NT2/D1 (cell line): ENCODE measurements around the gene UCP3.

Experiments
- SUZ12 ChIP-seq: IDR thresholded peaks from 2 replicates; pipeline ENCODE4 v1.6.1; 2011; ENCODE audit not compliant: insufficient read length, insufficient read depth; ENCODE audit errors: extremely low read depth
- YY1 ChIP-seq: IDR thresholded peaks from 2 replicates; pipeline ENCODE4 v1.6.1; 2011; ENCODE audit not compliant: insufficient read length, insufficient read depth
- ZNF274 ChIP-seq: IDR thresholded peaks from 2 replicates; pipeline ENCODE4 v1.6.1; 2011; ENCODE audit warnings: mild to moderate bottlenecking, low read depth, low read length

DNA sequence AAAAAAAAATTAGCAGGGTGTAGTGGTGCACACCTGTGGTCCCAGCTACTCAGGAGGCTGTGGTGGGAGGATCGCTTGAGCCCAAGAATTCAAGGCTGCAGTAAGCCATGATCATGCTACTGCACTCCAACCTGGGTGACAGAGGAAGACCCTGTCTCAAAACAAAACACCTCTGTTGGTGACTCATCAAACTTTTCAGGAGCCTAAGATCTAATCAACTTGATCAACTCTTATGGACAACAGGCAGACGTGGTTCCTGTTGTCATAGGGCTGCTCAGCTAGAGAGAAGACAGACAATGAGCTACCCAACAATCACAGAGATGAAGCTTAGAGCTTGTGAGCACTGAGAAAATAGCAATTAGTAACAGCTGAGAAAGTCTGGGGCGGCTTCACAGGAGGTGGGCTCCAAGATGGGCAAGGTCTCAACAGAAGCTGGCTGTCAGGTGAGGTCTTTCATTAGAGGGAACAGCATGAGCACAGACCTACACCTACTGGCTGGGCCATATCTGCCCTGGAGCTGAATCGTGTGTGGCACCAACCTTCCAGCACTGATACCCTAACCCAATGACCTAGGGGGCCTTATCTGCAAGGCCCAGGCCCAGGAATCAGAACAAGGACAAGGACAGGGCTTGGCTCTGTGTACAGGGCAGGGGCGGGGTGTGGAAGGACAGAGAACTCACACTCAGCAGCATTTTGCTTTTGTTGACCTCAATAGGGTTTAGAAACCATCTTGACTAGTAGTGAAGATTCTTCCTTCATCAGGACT, 7.2 kb upstream of the UCP3 start:
- no peak for TF ChIP-seq SUZ12
- no peak for TF ChIP-seq YY1
- no peak for TF ChIP-seq ZNF274
